H9 (cell line): ENCODE data around the gene TMEM151B. TPM values are rescaled to one million over a fixed set of nuclear protein-coding genes. Genes with fewer than 3 reads are reported as not detected.

Experiments
- DNase-seq: peaks from one replicate; pipeline ENCODE4 v3.0.0-alpha.2; 2017
- H2AFZ ChIP-seq: one replicate; pipeline ENCODE4 v1.6.1; 2013; ENCODE audit warnings: mild to moderate bottlenecking, low read length, control low read depth, moderate library complexity
- H2AK5ac ChIP-seq: 2 replicates; pipeline ENCODE4 v1.6.1; 2013; ENCODE audit warnings: low read length, control low read depth, mixed read lengths; ENCODE audit not compliant: insufficient read length
- H2BK120ac ChIP-seq: one replicate; pipeline ENCODE4 v1.6.1; 2013; ENCODE audit warnings: low read depth, mild to moderate bottlenecking, low read length, control low read depth, inconsistent platforms; ENCODE audit not compliant: poor library complexity, severe bottlenecking
- H2BK12ac ChIP-seq: 2 replicates; pipeline ENCODE4 v1.6.1; 2013; ENCODE audit warnings: low read length, control low read depth, mixed read lengths, low read depth; ENCODE audit not compliant: insufficient read length
- H2BK15ac ChIP-seq: 2 replicates; pipeline ENCODE4 v1.6.1; 2013; ENCODE audit warnings: low read depth, low read length, control low read depth
- H2BK20ac ChIP-seq: one replicate; pipeline ENCODE4 v1.6.1; 2013; ENCODE audit warnings: low read depth, mild to moderate bottlenecking, low read length, control low read depth, inconsistent platforms; ENCODE audit not compliant: poor library complexity, severe bottlenecking
- H2BK5ac ChIP-seq: 2 replicates; pipeline ENCODE4 v1.6.1; 2013; ENCODE audit warnings: low read length, control low read depth, mixed read lengths; ENCODE audit not compliant: insufficient read length
- H3K14ac ChIP-seq: 2 replicates; pipeline ENCODE4 v1.6.1; 2013; ENCODE audit warnings: low read length, control low read depth; ENCODE audit not compliant: insufficient read depth
- H3K18ac ChIP-seq: 2 replicates; pipeline ENCODE4 v1.6.1; 2013; ENCODE audit warnings: low read depth, mild to moderate bottlenecking, mixed read lengths, low read length, control low read depth; ENCODE audit not compliant: insufficient read length
- H3K23ac ChIP-seq: 2 replicates; pipeline ENCODE4 v1.6.1; 2013; ENCODE audit warnings: low read length, control low read depth, mixed read lengths, low read depth; ENCODE audit not compliant: insufficient read length
- H3K23me2 ChIP-seq: 2 replicates; pipeline ENCODE4 v1.6.1; 2013; ENCODE audit warnings: low read depth, mild to moderate bottlenecking, mixed read lengths, low read length, control low read depth; ENCODE audit not compliant: insufficient read length, poor library complexity, severe bottlenecking
- H3K27ac ChIP-seq: 2 replicates; pipeline ENCODE4 v1.5.1; 2013; ENCODE audit warnings: low read length, control low read depth, mixed read lengths, low read depth; ENCODE audit not compliant: insufficient read length
- H3K27me3 ChIP-seq: 2 replicates; pipeline ENCODE4 v1.6.1; 2013; ENCODE audit warnings: low read length, control low read depth, inconsistent platforms; ENCODE audit not compliant: insufficient read depth
- H3K4ac ChIP-seq: 2 replicates; pipeline ENCODE4 v1.6.1; 2013; ENCODE audit warnings: low read depth, mild to moderate bottlenecking, control low read depth, inconsistent platforms, low read length, moderate library complexity
- H3K4me1 ChIP-seq: 2 replicates; pipeline ENCODE4 v1.6.1; 2013; ENCODE audit warnings: low read length, control low read depth, inconsistent platforms; ENCODE audit not compliant: insufficient read depth
- H3K4me2 ChIP-seq: 2 replicates; pipeline ENCODE4 v1.6.1; 2013; ENCODE audit warnings: low read length, control low read depth, mixed read lengths; ENCODE audit not compliant: insufficient read length, insufficient read depth
- H3K56ac ChIP-seq: 2 replicates; pipeline ENCODE4 v1.6.1; 2013; ENCODE audit warnings: low read depth, mild to moderate bottlenecking, mixed read lengths, low read length, control low read depth; ENCODE audit not compliant: insufficient read length
- H3K79me1 ChIP-seq: 2 replicates; pipeline ENCODE4 v1.6.1; 2013; ENCODE audit warnings: low read depth, mild to moderate bottlenecking, moderate library complexity, low read length, control low read depth, inconsistent platforms; ENCODE audit not compliant: insufficient read depth, poor library complexity, severe bottlenecking
- H3K79me2 ChIP-seq: 2 replicates; pipeline ENCODE4 v1.6.1; 2013; ENCODE audit warnings: low read length, control low read depth, inconsistent platforms; ENCODE audit not compliant: insufficient read depth
- H3K9ac ChIP-seq: 2 replicates; pipeline ENCODE4 v1.6.1; 2013; ENCODE audit warnings: low read length, control low read depth, mixed read lengths; ENCODE audit not compliant: insufficient read length; ENCODE audit errors: extremely low read depth
- H3K9me3 ChIP-seq: one replicate; pipeline ENCODE4 v1.6.1; 2013; ENCODE audit warnings: low read depth, low read length, inconsistent platforms; ENCODE audit not compliant: control insufficient read depth
- H3T11ph ChIP-seq: one replicate; pipeline ENCODE4 v1.6.1; 2013; ENCODE audit warnings: mild to moderate bottlenecking, low read length, control low read depth, inconsistent platforms
- H4K20me1 ChIP-seq: one replicate; pipeline ENCODE4 v1.6.1; 2013; ENCODE audit not compliant: control insufficient read depth, insufficient read length, insufficient read depth
- H4K5ac ChIP-seq: 2 replicates; pipeline ENCODE4 v1.6.1; 2013; ENCODE audit warnings: low read depth, mild to moderate bottlenecking, mixed read lengths, low read length, control low read depth; ENCODE audit not compliant: insufficient read length
- H4K8ac ChIP-seq: replicated peaks from 2 replicates; pipeline ENCODE4 v1.6.1; 2013; ENCODE audit warnings: low read length, control low read depth, mixed read lengths, low read depth; ENCODE audit not compliant: insufficient read length
- H4K91ac ChIP-seq: 2 replicates; pipeline ENCODE4 v1.6.1; 2013; ENCODE audit warnings: low read depth, mild to moderate bottlenecking, moderate library complexity, mixed read lengths, low read length, control low read depth; ENCODE audit not compliant: insufficient read length
- H3K27ac Mint-ChIP-seq, 3 experiments: 2 replicates in 2 of 3; 3 replicates in 1 of 3; pipeline ENCODE4 v1.8.0; 2020 to 2021; ENCODE audit warnings: mixed read lengths in 3 of 3, mild to moderate bottlenecking in 1 of 3, moderate library complexity in 1 of 3
- H3K27me3 Mint-ChIP-seq: 2 replicates; pipeline ENCODE4 v1.8.0; 2021; ENCODE audit warnings: low read depth, mild to moderate bottlenecking, moderate library complexity, mixed read lengths
- H3K36me3 Mint-ChIP-seq, 3 experiments: 2 replicates in 2 of 3; 3 replicates in 1 of 3; pipeline ENCODE4 v1.8.0; 2020 to 2021; ENCODE audit warnings: low read depth in 3 of 3, mixed read lengths in 3 of 3; ENCODE audit not compliant: insufficient read depth in 1 of 3
- H3K4me1 Mint-ChIP-seq, 2 experiments: 2 replicates each; pipeline ENCODE4 v1.8.0; 2020; ENCODE audit warnings: mixed read lengths in 2 of 2
- H3K4me3 Mint-ChIP-seq, 2 experiments: 2 replicates in 1 of 2; 3 replicates in 1 of 2; pipeline ENCODE4 v1.8.0; 2020 to 2021; ENCODE audit warnings: mild to moderate bottlenecking in 2 of 2, mixed read lengths in 2 of 2, moderate library complexity in 1 of 2
- H3K9me3 Mint-ChIP-seq, 2 experiments: 2 replicates in 1 of 2; 3 replicates in 1 of 2; pipeline ENCODE4 v1.8.0; 2020; ENCODE audit warnings: mild to moderate bottlenecking in 2 of 2, mixed read lengths in 2 of 2, moderate library complexity in 1 of 2
- WGBS: extraction: QIAGEN DNeasy Blood & Tissue Kit; methylation state at CpG from one replicate; pipeline ENCODE4 v1.1.7; 2013; ENCODE audit warnings: missing lambda C conversion rate, low lambda C conversion rate, mixed read lengths; ENCODE audit not compliant: insufficient read length; ENCODE audit errors: extremely low coverage; 5-methylcytosine and 5-hydroxymethylcytosine counted together
- total RNA-seq: library from RNA; stranded (reverse); gene quantifications from 2 replicates; pipeline ENCODE4 v1.2.1, GENCODE V29; 2021
- TF ChIP-seq, protein P1 (sequence below): fragments of 200-600 bp; sonication (generic); conservative IDR thresholded peaks from 3 replicates; pipeline ENCODE4 v1.8.0; 2021; ENCODE audit warnings: antibody characterized with exemption, mild to moderate bottlenecking

Gene TMEM151B
- total RNA-seq, 1 experiment from 2014 or later: 2.4 TPM

DNA sequence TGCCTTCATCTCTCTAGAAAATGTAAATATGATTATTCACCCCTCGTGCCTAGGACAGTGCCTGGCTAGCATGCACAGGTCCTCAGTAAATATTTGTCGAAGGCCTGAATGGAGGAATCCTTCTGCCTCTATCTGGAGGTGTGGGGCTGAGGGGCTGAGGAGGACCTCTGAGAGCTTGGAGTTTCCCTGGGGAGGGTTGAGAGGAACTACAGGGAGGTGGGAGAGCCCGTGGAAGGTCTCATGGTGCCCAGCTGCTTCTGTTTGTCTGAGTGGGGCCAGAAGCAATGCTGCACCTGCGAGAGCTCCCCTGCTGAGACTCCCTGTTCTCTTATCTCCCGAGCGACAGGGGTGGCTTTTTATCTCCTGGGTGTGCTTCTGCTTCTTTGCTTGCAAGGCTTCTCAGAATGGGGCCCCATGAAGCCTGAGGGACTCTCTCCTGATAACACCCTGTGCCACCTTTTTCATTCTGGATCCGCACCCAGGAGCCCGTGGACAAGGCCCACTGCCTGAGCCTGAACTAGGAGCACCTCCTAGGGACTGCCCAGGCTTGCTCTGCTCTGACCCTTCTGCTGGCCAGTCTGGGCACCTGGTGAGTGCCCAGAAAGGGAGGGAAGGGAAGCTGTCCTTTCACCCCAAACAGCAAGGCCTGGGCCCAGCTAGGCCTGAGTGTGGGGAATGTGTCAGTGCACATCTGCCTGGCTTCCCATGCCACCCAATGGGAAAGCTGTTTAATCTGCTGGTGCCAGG lies 44.5 kb upstream of the TMEM151B start:
- Histone ChIP-seq H3K23ac (no peak overlapping the region), H2BK5ac (no peak overlapping the region), H2BK12ac (no peak overlapping the region), H3K4me2 (no peak overlapping the region), H3K9ac (peak overlapping the region; percentile 9), H2AK5ac (no peak overlapping the region), H3K18ac (no peak overlapping the region), H3K9me3 (no peaks in the 10 kb centered on the region), H3K4ac (no peak overlapping the region), H4K20me1 (peaks cover 2% of the 10 kb centered on the region), H3K27ac (no peak overlapping the region), H3K4me1 (peaks cover 15% of the 10 kb centered on the region; the same call in 1 of the 2 replicates), H3K79me1 (peaks cover 17% of the 10 kb centered on the region), H3K56ac (no peak overlapping the region), H3K23me2 (peaks cover 14% of the 10 kb centered on the region), H3K14ac (no peak overlapping the region), H3T11ph (no peak overlapping the region), H3K79me2 (peaks cover 17% of the 10 kb centered on the region; the same call in 1 of the 2 replicates), H2BK120ac (no peak overlapping the region), H4K91ac (no peak overlapping the region), H3K27me3 (no peaks in the 10 kb centered on the region), H4K8ac (no peak overlapping the region), H2BK15ac (no peak overlapping the region), H2AFZ (no peak overlapping the region), H2BK20ac (no peak overlapping the region), H4K5ac (no peak overlapping the region)
- peaks cover 1% of the 10 kb centered on the region; the same call in 1 of the 2 replicates for H3K27me3 Mint-ChIP-seq
- TF ChIP-seq, protein P1, sequence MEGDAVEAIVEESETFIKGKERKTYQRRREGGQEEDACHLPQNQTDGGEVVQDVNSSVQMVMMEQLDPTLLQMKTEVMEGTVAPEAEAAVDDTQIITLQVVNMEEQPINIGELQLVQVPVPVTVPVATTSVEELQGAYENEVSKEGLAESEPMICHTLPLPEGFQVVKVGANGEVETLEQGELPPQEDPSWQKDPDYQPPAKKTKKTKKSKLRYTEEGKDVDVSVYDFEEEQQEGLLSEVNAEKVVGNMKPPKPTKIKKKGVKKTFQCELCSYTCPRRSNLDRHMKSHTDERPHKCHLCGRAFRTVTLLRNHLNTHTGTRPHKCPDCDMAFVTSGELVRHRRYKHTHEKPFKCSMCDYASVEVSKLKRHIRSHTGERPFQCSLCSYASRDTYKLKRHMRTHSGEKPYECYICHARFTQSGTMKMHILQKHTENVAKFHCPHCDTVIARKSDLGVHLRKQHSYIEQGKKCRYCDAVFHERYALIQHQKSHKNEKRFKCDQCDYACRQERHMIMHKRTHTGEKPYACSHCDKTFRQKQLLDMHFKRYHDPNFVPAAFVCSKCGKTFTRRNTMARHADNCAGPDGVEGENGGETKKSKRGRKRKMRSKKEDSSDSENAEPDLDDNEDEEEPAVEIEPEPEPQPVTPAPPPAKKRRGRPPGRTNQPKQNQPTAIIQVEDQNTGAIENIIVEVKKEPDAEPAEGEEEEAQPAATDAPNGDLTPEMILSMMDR: no peak
- H3K36me3 Mint-ChIP-seq: peaks cover 27 to 34% (median 29%) of the 10 kb centered on the region in 3 experiments
- H3K4me3 Mint-ChIP-seq: peak overlapping the region; percentile 85 to 96
- no peaks in the 10 kb centered on the region; a peak in 1 of 5 replicates for H3K9me3 Mint-ChIP-seq
- DNase-seq: no peak
- no CpG with 5 or more reads among the region's 8 CpGs for WGBS
- H3K4me1 Mint-ChIP-seq: peaks cover 46 to 57% of the 10 kb centered on the region in 2 experiments
- H3K27ac Mint-ChIP-seq: peak overlapping the region in 2 of 3 experiments; percentile 64 to 67; a peak in 4 of 7 replicates
